ENCODE results near the gene ENTPD5.

The ENTPD5 gene

GRCh38 chr14:74018174-74018585, 908 bp downstream of the ENTPD5 start:
- TF ChIP-seq CTCF (IDR thresholded peaks at IDR 0.05; ENCODE audit: insufficient read depth, low read length) (no peak), GABPA (IDR thresholded peaks at IDR 0.05; ENCODE audit: low read depth) (no peak), REST (IDR thresholded peaks at IDR 0.05; ENCODE audit: insufficient replicate concordance, low read depth) (no peak), SPI1 (IDR thresholded peaks at IDR 0.05; ENCODE audit: borderline replicate concordance, low read depth) (no peak), POLR2AphosphoS5 (IDR thresholded peaks at IDR 0.05; ENCODE audit: low read depth) (no peak)
- Histone ChIP-seq H3K27ac (replicated peaks) (peak overlapping the region; percentile 89), H3K4me3 (replicated peaks; ENCODE audit: insufficient read depth, low read length) (peak overlapping the region; percentile 66), H3K27me3 (ENCODE audit: insufficient read depth, poor library complexity, severe bottlenecking) (no peaks in the 10 kb centered on the region)
- DNase-seq (ENCODE audit: low read depth in 1 of 2, low spot score in 1 of 2): no peak

GRCh38 chr14:74015963-74016362, 3.1 kb downstream of the ENTPD5 start:
- Histone ChIP-seq H3K4me3 (replicated peaks; ENCODE audit: insufficient read depth, low read length) (no peak overlapping the region), H3K27me3 (ENCODE audit: insufficient read depth, poor library complexity, severe bottlenecking) (no peaks in the 10 kb centered on the region), H3K27ac (replicated peaks) (no peak overlapping the region)
- no peak for DNase-seq (ENCODE audit: low read depth in 1 of 2, low spot score in 1 of 2)
- TF ChIP-seq POLR2AphosphoS5 (IDR thresholded peaks at IDR 0.05; ENCODE audit: low read depth): no peak
- TF ChIP-seq GABPA (IDR thresholded peaks at IDR 0.05; ENCODE audit: low read depth): no peak
- no peak for TF ChIP-seq REST (IDR thresholded peaks at IDR 0.05; ENCODE audit: insufficient replicate concordance, low read depth)
- TF ChIP-seq SPI1 (IDR thresholded peaks at IDR 0.05; ENCODE audit: borderline replicate concordance, low read depth): no peak
- TF ChIP-seq CTCF (IDR thresholded peaks at IDR 0.05; ENCODE audit: insufficient read depth, low read length): no peak

- Histone ChIP-seq H3K27me3 (ENCODE audit: insufficient read depth, poor library complexity, severe bottlenecking) (no peaks in the 10 kb centered on the region), H3K4me3 (replicated peaks; ENCODE audit: insufficient read depth, low read length) (no peak overlapping the region), H3K27ac (replicated peaks) (no peak overlapping the region)
- DNase-seq (ENCODE audit: low read depth in 1 of 2, low spot score in 1 of 2): no peak
- TF ChIP-seq SPI1 (IDR thresholded peaks at IDR 0.05; ENCODE audit: borderline replicate concordance, low read depth): no peak
- no peak for TF ChIP-seq REST (IDR thresholded peaks at IDR 0.05; ENCODE audit: insufficient replicate concordance, low read depth)
- TF ChIP-seq GABPA (IDR thresholded peaks at IDR 0.05; ENCODE audit: low read depth): no peak
- no peak for TF ChIP-seq POLR2AphosphoS5 (IDR thresholded peaks at IDR 0.05; ENCODE audit: low read depth)
- TF ChIP-seq CTCF (IDR thresholded peaks at IDR 0.05; ENCODE audit: insufficient read depth, low read length): no peak
Observed at GRCh38 chr14:74015176-74015575, 3.9 kb downstream of the ENTPD5 start.
